NCI-H2196 (cell line): ENCODE data around the gene CIB4.

Experiments
- DNase-seq: peaks from one replicate; lab custom pipeline; 2025; ENCODE audit not compliant: unreplicated experiment; lab: John Stamatoyannopoulos, UW

The CIB4 gene

DNA sequence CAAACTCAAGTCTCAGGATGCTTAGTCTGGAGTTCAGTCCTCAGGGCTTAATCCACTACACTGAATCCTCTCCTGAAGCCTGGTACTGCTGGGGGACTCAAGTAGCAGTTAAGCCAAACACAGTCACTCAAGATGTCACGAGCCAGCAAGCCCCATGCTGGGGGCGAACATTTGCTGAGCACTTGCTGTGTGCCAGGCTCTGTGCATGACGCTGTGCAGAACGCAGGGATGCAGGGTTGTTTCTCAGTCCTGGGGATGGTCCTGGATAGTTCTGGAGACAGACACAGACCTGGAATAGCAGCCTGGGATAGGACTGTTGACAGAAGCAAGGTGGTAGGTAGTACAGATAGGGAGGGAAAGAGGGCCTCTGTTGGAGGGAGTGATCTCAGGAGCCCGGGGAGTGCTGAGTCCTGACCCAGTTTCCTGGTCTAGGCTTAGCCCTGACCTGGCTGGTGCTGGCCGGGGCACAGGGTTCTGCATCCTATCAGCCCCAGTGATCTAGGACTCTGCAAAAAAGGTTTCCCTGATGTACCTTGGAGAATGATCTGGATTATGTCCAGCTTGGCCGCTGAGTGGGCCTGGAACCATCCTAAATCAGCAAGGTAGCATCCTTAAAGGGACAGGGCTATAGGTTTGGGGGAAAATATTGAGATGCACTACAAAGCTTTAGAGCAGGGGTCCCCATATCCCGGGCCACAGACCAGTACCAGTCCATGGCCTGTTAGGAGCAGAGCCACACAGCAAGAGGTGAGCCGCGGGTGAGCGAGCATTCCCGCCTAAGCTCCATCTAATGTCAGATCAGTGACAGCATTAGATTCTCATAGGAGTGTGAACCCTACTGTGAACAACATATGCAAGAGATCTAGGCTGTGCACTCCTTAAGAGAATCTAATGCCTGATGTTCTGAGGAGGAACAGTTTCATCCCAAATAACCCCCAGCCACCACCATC lies 108.6 kb downstream of the CIB4 start:
- no peak for DNase-seq
